CD4-positive, CD25-positive, alpha-beta regulatory T cell (primary cell): ENCODE measurements around the gene GRM5. TPM values are rescaled to one million over a fixed set of nuclear protein-coding genes. Genes with fewer than 3 reads are reported as not detected.

Source experiments
- ATAC-seq, 2 donors: fragments of 150-1000 bp; cut with Tn5 transposase; one replicate each; pipeline ENCODE4 v1.10.0; 2021; ENCODE audit warnings: low read depth in 2 of 2, moderate number of reproducible peaks in 2 of 2, moderate library complexity in 1 of 2
- DNase-seq, 3 donors: peaks; one replicate each; pipeline versions ENCODE4 v3.0.0 to v3.0.0-alpha.2; 2012 to 2022; ENCODE audit warnings: mixed read lengths in 1 of 3
- H3K27ac ChIP-seq: one replicate; pipeline ENCODE4 v1.7.0; 2013; ENCODE audit warnings: mild to moderate bottlenecking, low read length; ENCODE audit not compliant: insufficient read depth, poor library complexity, severe bottlenecking
- H3K27me3 ChIP-seq: one replicate; pipeline ENCODE4 v1.7.0; 2013; ENCODE audit warnings: low read length; ENCODE audit not compliant: control insufficient read depth, insufficient read depth
- H3K36me3 ChIP-seq: one replicate; pipeline ENCODE4 v1.7.0; 2013; ENCODE audit warnings: mild to moderate bottlenecking, low read length, moderate library complexity; ENCODE audit not compliant: control insufficient read depth, insufficient read depth
- H3K4me1 ChIP-seq: 2 replicates; pipeline ENCODE4 v1.7.0; 2013; ENCODE audit warnings: mild to moderate bottlenecking, low read length; ENCODE audit not compliant: insufficient read depth, control insufficient read depth, poor library complexity, severe bottlenecking
- H3K4me3 ChIP-seq: one replicate; pipeline ENCODE4 v1.7.0; 2013; ENCODE audit warnings: low read depth, mild to moderate bottlenecking, low read length, moderate library complexity
- H3K9me3 ChIP-seq, 2 experiments: 1 replicate in 1 of 2; 2 replicates in 1 of 2; pipeline ENCODE4 v1.7.0; 2013; ENCODE audit warnings: low read length in 2 of 2, mild to moderate bottlenecking in 1 of 2, moderate library complexity in 1 of 2; ENCODE audit not compliant: control insufficient read depth in 2 of 2
- H3K27ac Mint-ChIP-seq, 3 donors: one replicate each; pipeline ENCODE4 v1.8.0; 2020 to 2022; ENCODE audit warnings: mild to moderate bottlenecking in 3 of 3, mixed read lengths in 3 of 3, moderate library complexity in 2 of 3
- H3K27me3 Mint-ChIP-seq: one replicate; pipeline ENCODE4 v1.8.0; 2022; ENCODE audit warnings: mild to moderate bottlenecking, mixed read lengths
- H3K36me3 Mint-ChIP-seq: one replicate; pipeline ENCODE4 v1.8.0; 2020; ENCODE audit warnings: mixed read lengths
- H3K4me1 Mint-ChIP-seq, 4 donors: one replicate each; pipeline ENCODE4 v1.8.0; 2020 to 2022; ENCODE audit warnings: mixed read lengths in 4 of 4, mild to moderate bottlenecking in 1 of 4
- H3K4me3 Mint-ChIP-seq, 4 donors: one replicate each; pipeline ENCODE4 v1.8.0; 2020 to 2022; ENCODE audit warnings: mild to moderate bottlenecking in 4 of 4, mixed read lengths in 4 of 4, moderate library complexity in 3 of 4
- H3K9me3 Mint-ChIP-seq, 7 donors: one replicate each; pipeline ENCODE4 v1.8.0; 2020 to 2022; ENCODE audit warnings: mixed read lengths in 7 of 7, mild to moderate bottlenecking in 3 of 7, moderate library complexity in 2 of 7
- polyA plus RNA-seq, 4 donors: library from polyadenylated mRNA; unstranded; fragments of 300-500 nt; fragmentation: Illumina TruSeq; gene quantifications; one replicate each; pipeline ENCODE4 v1.2.3, GENCODE V29; 2021
- total RNA-seq: library from RNA; stranded (reverse); gene quantifications from one replicate; pipeline ENCODE4 v1.2.3, GENCODE V29; 2022

Gene GRM5
- total and polyA plus RNA-seq, 5 donors from 2014 or later: not detected

DNA sequence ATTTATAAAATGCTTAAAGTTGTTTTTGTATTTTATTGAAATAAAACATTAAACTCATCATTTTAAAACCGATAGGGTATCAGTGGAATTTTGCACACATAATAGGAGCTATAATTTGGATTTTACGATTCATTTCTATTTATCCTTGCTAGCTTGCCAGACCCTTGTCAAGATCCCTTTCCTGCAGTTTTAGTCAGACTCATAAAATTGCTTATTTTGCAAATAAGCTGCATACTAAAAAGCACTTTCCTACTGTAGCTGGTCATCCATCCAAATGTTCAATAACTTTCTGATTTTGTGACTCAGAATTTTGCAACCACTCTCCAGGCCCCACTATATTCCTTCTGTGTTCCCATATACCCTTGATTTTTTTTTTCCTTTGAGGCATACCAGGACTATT lies 489.0 kb downstream of the GRM5 start:
- DNase-seq (no peak), ATAC-seq (no peak)
- Histone ChIP-seq H3K9me3 (no peaks in the 10 kb centered on the region), H3K27ac (no peak overlapping the region), H3K4me3 (no peak overlapping the region), H3K27me3 (peaks cover 3% of the 10 kb centered on the region), H3K36me3 (no peaks in the 10 kb centered on the region), H3K4me1 (no peaks in the 10 kb centered on the region)
- Mint-ChIP-seq H3K36me3 (no peaks in the 10 kb centered on the region), H3K4me1 (peaks cover 0 to 2% (median 0%) of the 10 kb centered on the region in 4 donors), H3K27me3 (peaks cover 4% of the 10 kb centered on the region), H3K9me3 (peaks cover 0 to 3% (median 0%) of the 10 kb centered on the region in 7 donors), H3K4me3 (no peak overlapping the region), H3K27ac (no peak overlapping the region)

DNA sequence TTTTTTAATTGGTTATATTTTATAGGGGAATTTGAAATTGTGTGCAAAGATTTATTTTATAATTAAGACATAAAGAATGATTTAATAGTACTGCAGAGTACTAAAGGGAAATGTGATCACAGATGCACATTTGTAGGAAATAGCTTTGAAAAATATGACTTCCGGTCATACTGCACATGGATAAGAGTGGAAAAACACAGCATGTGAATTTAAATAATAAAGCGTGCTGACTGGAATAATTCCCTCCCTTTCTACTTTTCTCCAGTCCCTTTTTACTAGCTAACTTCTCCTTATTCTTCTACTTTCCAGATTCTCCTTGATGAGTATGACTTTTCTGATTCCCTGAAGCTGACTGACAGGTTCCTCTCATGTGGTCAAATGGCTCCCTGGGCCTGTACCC lies 489.9 kb downstream of the GRM5 start:
- peaks cover 0 to 2% (median 0%) of the 10 kb centered on the region in 4 donors for H3K4me1 Mint-ChIP-seq
- peaks cover 0 to 3% (median 0%) of the 10 kb centered on the region in 7 donors for H3K9me3 Mint-ChIP-seq
- Histone ChIP-seq H3K36me3 (no peaks in the 10 kb centered on the region), H3K27me3 (peaks cover 3% of the 10 kb centered on the region), H3K27ac (no peak overlapping the region), H3K9me3 (no peaks in the 10 kb centered on the region), H3K4me1 (no peaks in the 10 kb centered on the region), H3K4me3 (no peak overlapping the region)
- DNase-seq (no peak), ATAC-seq (no peak)
- H3K4me3 Mint-ChIP-seq: no peak overlapping the region
- H3K27ac Mint-ChIP-seq: no peak overlapping the region
- no peaks in the 10 kb centered on the region for H3K36me3 Mint-ChIP-seq
- H3K27me3 Mint-ChIP-seq: peaks cover 4% of the 10 kb centered on the region

DNA sequence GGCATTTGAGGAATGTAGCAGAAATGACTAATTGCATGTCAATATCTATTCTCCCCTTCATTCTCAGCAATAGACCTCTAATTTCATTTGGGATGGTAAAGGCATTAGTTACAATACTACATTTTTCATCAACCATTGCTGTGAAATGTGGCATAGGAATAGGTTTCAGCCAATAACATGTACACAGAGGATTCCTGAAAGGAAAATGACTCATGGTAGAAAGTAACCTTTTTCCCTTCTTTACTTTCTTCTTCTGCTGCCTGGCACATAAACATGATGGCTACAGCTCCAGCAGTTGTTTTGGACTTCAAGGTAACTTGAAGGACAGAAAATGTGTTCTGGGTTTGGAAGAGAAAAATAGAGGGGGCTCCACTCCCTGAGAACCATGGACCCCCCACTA lies 496.4 kb downstream of the GRM5 start:
- Histone ChIP-seq H3K27ac (no peak overlapping the region), H3K27me3 (no peaks in the 10 kb centered on the region), H3K4me3 (no peak overlapping the region), H3K4me1 (no peaks in the 10 kb centered on the region), H3K36me3 (no peaks in the 10 kb centered on the region), H3K9me3 (no peaks in the 10 kb centered on the region)
- no peaks in the 10 kb centered on the region for H3K36me3 Mint-ChIP-seq
- no peak for DNase-seq
- no peak overlapping the region for H3K27ac Mint-ChIP-seq
- ATAC-seq: no peak
- H3K27me3 Mint-ChIP-seq: peaks cover 12% of the 10 kb centered on the region
- no peaks in the 10 kb centered on the region for H3K4me1 Mint-ChIP-seq
- H3K4me3 Mint-ChIP-seq: no peak overlapping the region
- no peaks in the 10 kb centered on the region for H3K9me3 Mint-ChIP-seq

DNA sequence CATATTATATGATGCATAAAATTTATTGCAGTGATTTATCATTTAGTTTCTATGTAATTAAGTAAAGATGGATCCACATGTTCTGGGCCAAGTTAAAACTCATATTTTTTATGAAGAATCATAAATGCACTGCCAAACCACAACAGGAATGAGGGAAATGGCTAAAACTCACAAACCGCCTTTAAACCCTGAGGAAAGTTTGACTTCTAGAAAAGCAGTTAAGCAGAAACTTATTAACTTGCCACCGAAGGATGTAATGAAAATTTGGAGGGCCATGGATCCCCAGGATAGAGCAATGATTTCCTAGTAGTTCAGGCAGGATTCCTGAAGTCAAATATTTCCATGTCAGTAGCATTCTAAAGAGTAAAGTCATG lies 510.0 kb downstream of the GRM5 start:
- ATAC-seq (no peak), DNase-seq (no peak)
- Mint-ChIP-seq H3K36me3 (no peaks in the 10 kb centered on the region), H3K9me3 (peaks cover 0 to 1% (median 0%) of the 10 kb centered on the region in 7 donors), H3K27ac (no peak overlapping the region), H3K4me1 (no peaks in the 10 kb centered on the region), H3K4me3 (no peak overlapping the region), H3K27me3 (peaks cover 9% of the 10 kb centered on the region)
- no peak overlapping the region for H3K4me3 ChIP-seq
- H3K27ac ChIP-seq: no peak overlapping the region
- H3K27me3 ChIP-seq: peaks cover 3% of the 10 kb centered on the region
- no peaks in the 10 kb centered on the region for H3K9me3 ChIP-seq
- H3K4me1 ChIP-seq: no peaks in the 10 kb centered on the region
- H3K36me3 ChIP-seq: no peaks in the 10 kb centered on the region

DNA sequence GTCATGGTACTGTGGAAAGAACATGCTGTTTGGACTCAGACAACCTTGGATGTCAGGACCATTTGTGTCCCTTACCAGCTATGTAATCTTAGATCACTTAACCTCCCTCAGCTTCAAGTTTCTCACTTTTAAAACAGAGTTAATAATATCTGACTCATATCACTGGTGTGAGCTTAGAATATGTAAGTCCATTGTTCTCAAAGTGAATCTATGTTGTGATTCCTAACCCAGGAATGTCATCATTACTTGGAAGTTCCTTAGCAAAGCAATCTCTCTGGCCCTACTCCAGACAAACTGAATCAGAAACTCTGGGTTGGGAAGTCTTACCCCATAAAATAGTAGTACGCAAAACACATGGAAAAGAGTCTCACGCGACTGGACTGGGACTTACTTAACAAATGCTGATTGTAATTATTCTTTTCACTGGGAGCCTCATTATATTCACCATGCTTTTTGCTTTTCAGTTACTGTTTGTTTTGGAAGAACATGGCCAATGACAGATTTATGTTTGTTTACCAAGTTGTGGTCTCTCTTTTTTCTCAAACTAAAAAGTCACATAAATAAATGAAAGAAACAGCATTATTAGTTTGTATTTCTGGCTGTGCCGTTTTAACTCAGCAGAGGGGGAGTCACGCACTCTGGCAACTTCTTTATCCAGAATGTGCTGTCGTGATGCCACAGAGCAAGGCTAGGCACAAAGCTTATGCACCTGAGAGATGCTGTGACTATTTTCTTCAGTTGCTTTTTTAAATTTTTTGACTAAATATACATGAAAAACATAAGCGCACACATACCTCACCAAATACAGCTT lies 510.6 kb downstream of the GRM5 start:
- DNase-seq: no peak
- peaks cover 11% of the 10 kb centered on the region for H3K27me3 Mint-ChIP-seq
- ATAC-seq: no peak
- H3K4me3 Mint-ChIP-seq: no peak overlapping the region
- H3K27ac Mint-ChIP-seq: no peak overlapping the region
- H3K27me3 ChIP-seq: peaks cover 3% of the 10 kb centered on the region
- H3K9me3 ChIP-seq: no peaks in the 10 kb centered on the region
- H3K4me3 ChIP-seq: no peak overlapping the region
- no peaks in the 10 kb centered on the region for H3K36me3 ChIP-seq
- H3K4me1 Mint-ChIP-seq: no peaks in the 10 kb centered on the region
- H3K4me1 ChIP-seq: no peaks in the 10 kb centered on the region
- no peak overlapping the region for H3K27ac ChIP-seq
- H3K36me3 Mint-ChIP-seq: no peaks in the 10 kb centered on the region
- H3K9me3 Mint-ChIP-seq: peaks cover 0 to 1% (median 0%) of the 10 kb centered on the region in 7 donors

DNA sequence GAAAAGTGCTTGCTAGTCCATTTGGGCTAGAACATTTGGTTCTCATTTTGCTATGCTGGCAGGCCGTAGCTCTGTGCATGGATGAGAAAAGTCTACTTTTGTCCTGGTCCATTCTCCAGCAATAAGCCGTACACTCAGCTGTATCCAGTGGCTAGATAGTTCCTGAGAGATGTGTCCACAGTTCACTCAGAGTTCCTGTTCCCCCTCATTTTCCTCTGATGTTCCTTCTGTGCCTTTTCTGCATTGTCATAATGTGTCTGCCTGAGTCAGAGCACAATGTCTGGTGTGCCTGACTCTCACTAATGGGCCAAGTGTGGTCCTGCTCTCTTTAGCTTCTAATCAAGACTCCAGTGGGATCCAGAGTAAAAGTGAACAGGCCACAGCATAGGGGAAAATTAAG lies 512.6 kb downstream of the GRM5 start:
- Histone ChIP-seq H3K27me3 (peaks cover 4% of the 10 kb centered on the region), H3K4me1 (no peaks in the 10 kb centered on the region), H3K36me3 (no peaks in the 10 kb centered on the region), H3K27ac (no peak overlapping the region), H3K4me3 (no peak overlapping the region), H3K9me3 (no peaks in the 10 kb centered on the region)
- Mint-ChIP-seq H3K36me3 (no peaks in the 10 kb centered on the region), H3K27me3 (peaks cover 14% of the 10 kb centered on the region), H3K27ac (no peak overlapping the region), H3K4me1 (no peaks in the 10 kb centered on the region), H3K9me3 (no peaks in the 10 kb centered on the region), H3K4me3 (no peak overlapping the region)
- no peak for ATAC-seq
- DNase-seq: no peak

DNA sequence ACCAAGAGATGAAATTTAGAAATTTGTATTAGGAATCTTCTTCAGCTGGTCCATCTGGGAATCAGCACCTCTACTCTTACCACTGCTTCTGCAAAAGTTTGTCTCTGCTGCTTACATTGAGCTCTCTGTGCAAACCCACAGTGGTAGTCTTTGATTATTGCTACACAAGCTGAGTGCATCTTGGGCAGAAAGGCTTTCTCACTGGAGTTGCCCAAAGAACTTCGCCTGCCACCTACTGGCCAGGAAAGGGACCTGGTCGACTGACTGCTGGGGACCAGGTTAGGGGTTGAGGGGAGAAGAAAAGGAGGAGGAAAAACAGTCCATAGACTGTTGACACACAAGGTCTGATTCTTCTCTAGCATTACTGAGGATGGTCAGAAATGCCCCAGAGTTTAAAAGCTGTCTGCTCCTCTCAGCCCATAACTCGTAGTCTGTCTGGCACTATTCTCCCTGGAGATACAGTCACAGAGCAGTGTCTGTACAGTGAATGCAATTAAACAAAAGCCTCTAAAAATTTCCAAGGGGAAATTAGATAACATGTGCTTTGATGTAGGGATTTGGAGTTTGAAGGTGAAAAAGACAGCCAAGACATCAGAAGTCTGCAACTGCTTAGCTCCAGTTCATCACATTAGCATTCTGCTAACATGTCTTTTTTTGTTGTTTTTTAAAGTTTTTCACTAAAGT lies 513.3 kb downstream of the GRM5 start:
- Histone ChIP-seq H3K9me3 (no peaks in the 10 kb centered on the region), H3K27me3 (peaks cover 4% of the 10 kb centered on the region), H3K27ac (no peak overlapping the region), H3K4me3 (no peak overlapping the region), H3K36me3 (no peaks in the 10 kb centered on the region), H3K4me1 (no peaks in the 10 kb centered on the region)
- Mint-ChIP-seq H3K27me3 (peaks cover 14% of the 10 kb centered on the region), H3K4me1 (no peaks in the 10 kb centered on the region), H3K4me3 (no peak overlapping the region), H3K9me3 (no peaks in the 10 kb centered on the region), H3K36me3 (no peaks in the 10 kb centered on the region), H3K27ac (peak overlapping the region in 1 of 3 donors; percentile 36)
- peak; percentile 16 to 72 (median 39) for DNase-seq
- ATAC-seq: peak in 1 of 2 donors; percentile 52
